GM11168 (cell line): ENCODE results near the gene YDJC.
"Not testable (repeated sequence)": the region's sequence is repeated elsewhere in the genome, so short reads cannot be mapped to it uniquely, and the experiment has no call there.

ENCODE experiments used
- in situ Hi-C: fragments of 300-500 bp; cut with MboI; formaldehyde crosslinking; loops from one replicate; pipeline ENCODE4 v1.12.0; 2022; ENCODE audit warnings: low sequenced_read_pairs; ENCODE audit not compliant: unreplicated experiment

The YDJC gene

GRCh38 chr22:21629255-21630149, at the start of gene YDJC:
Gene YDJC, minus strand, starts transcription at chr22:21630022. Its CDS starts 8 bp downstream, at chr22:21630014.
- in situ Hi-C loops: no loop called here

- in situ Hi-C loops: no loop called here
These were observed 49.6 kb upstream of the YDJC start for GRCh38 chr22:21679383-21679782.

- in situ Hi-C loops: not testable (repeated sequence)
These were observed 49.0 kb upstream of the YDJC start for GRCh38 chr22:21678842-21679241.

GRCh38 chr22:21677606-21678443, 48.0 kb upstream of the YDJC start:
- in situ Hi-C loops: no loop called here

- in situ Hi-C loops: no loop called here
These were observed 44.9 kb upstream of the YDJC start for GRCh38 chr22:21674638-21675245.

- in situ Hi-C loops: no loop called here
These were observed 43.9 kb upstream of the YDJC start for GRCh38 chr22:21673534-21674321.

GRCh38 chr22:21672107-21672629, 42.3 kb upstream of the YDJC start:
- in situ Hi-C loops: no loop called here

- in situ Hi-C loops: no loop called here
These were observed 39.2 kb upstream of the YDJC start for GRCh38 chr22:21669026-21669425.

- in situ Hi-C loops: no loop called here
These were observed 37.0 kb upstream of the YDJC start for GRCh38 chr22:21666786-21667185.

GRCh38 chr22:21665047-21665851, 35.4 kb upstream of the YDJC start:
- in situ Hi-C loops: no loop called here

GRCh38 chr22:21663738-21664137, 33.9 kb upstream of the YDJC start:
- in situ Hi-C loops: no loop called here

- in situ Hi-C loops: no loop called here
These were observed 32.2 kb upstream of the YDJC start for GRCh38 chr22:21661991-21662390.

- in situ Hi-C loops: no loop called here
These were observed 31.1 kb upstream of the YDJC start for GRCh38 chr22:21660904-21661303.

GRCh38 chr22:21659864-21660525, 30.2 kb upstream of the YDJC start:
- in situ Hi-C loops: no loop called here

GRCh38 chr22:21657360-21658032, 27.7 kb upstream of the YDJC start:
- in situ Hi-C loops: no loop called here

GRCh38 chr22:21657020-21657359, 27.2 kb upstream of the YDJC start:
- in situ Hi-C loops: no loop called here

GRCh38 chr22:21652547-21653545, 23.0 kb upstream of the YDJC start:
- in situ Hi-C loops: no loop called here
